Ramos (cell line): Measurements from ENCODE around the gene SGCD.

Experiments used
- in situ Hi-C: fragments of 300-500 bp; cut with MboI; formaldehyde crosslinking; loops from one replicate; pipeline ENCODE4 v1.14.3; 2022; ENCODE audit warnings: low sequenced_read_pairs; ENCODE audit not compliant: unreplicated experiment

Gene SGCD

DNA sequence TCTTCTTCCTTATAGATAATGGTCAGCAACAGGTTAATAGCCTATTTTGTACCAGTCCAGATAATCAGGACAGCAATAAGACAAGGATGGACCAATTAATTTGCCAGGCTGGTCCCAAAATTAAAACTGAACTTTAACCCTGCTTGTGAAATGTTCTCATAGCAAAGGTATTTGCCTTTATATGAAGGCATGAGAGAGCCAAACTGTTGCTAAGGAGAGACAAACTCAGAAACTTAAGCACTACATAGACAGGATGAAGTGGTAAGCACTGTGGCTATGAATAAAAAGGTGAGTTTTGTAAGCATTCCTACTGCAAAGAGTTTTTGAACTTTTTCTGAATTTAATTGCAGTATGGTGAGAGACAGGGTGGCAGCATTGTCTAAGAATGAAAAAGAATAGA is 348.4 kb downstream of the SGCD start:
- in situ Hi-C loops: no loop called here

- in situ Hi-C loops: no loop called here
Measured at GRCh38 chr5:156677963-156678362, 351.0 kb downstream of the SGCD start.

DNA sequence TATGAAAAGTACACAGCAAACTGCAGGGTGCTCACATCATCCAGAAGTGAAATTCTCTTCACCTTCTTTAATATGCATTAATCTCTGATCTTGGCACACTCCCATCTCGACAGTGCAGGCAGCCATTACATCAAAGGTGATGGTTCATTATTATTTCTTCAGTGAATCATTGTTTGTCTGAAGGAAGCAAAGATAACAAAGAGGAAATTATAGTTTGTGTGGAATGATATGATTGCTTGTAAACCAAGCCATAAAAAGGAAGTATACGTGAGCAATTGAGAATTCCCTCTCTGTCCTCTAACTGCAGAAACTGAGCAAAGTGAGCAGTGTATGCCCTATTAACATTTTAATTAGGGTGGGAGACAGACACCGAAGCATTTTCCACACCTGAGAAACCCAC is 351.5 kb downstream of the SGCD start:
- in situ Hi-C loops: no loop called here

- in situ Hi-C loops: no loop called here
Measured at GRCh38 chr5:156680831-156681230, 353.9 kb downstream of the SGCD start.

- in situ Hi-C loops: no loop called here
Measured at GRCh38 chr5:156681265-156681664, 354.3 kb downstream of the SGCD start.

DNA sequence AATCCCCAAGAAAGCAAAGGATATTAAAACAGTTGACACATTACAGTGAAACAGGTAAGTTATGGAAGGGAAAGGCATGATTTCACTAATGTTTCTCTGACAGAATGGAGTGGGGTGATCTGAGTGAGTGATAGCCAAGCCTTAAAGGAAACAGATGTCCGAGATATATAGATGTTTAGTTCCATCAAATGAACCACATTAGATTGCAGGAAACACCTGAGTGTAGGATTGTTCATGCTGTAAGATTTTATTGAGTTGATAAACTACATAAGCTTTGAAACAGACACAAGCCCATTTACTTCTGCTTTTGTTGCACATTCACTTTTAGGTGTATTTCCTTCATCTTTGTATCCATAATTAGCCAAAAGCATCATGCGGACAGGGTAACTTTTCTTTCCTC is 356.0 kb downstream of the SGCD start:
- in situ Hi-C loops: no loop called here

DNA sequence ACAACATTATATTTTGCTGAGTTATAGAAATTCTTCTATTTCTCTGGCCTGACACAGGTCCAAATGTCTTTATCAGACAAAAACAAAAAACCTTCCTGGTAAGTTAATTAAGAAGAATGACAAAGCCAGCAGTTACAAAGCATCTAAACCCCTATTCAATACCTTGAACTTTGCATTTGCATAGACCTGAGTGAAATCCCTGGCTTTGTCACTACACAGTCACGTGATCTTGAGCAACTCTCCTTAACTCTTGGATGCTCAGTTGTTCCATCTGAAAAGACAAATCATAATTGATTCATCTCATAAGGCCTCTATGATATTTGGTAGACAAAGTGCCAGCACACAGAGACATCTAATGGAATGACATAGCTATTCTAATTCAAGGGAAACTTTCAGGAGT is 356.5 kb downstream of the SGCD start:
- in situ Hi-C loops: no loop called here

DNA sequence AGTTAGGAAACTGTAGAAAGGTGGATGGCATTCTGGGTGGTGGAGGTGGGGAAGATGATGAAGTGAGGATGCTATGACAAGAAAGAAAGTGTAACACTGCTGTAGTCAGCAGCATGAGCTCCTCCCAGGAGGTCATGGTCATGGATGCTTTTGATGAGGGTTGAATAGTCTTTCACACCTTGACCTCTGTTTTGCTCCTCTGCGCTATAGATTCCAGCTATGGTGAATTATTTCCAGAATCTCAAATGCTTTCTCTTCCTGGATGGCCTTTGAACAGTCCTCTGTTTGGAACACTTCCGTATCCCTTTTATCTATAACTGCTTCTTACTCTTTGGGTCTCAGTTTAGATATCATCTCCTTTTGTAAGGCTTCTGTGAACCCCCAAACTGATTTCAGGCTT is 357.3 kb downstream of the SGCD start:
- in situ Hi-C loops: no loop called here

DNA sequence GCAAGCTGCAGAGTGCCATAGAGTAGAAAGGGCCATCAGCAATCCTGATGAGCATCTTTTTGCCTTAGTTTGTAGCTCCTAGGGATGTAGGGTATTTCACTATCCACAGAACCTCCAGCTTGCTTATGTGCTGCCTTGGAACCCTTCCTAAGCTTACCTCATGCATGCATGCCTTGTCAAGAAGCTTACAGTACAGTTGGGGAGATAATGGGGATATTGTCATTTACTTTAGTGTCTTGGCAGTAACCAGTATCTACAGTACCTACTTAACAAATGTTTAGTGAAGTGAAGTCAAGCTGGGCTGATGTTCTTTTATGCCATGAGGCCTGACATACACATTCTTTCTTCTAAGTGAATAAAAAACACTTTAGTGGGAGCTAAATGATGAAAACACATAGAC is 358.5 kb downstream of the SGCD start:
- in situ Hi-C loops: no loop called here

GRCh38 chr5:156686380-156686779 is 359.4 kb downstream of the SGCD start:
- in situ Hi-C loops: no loop called here

DNA sequence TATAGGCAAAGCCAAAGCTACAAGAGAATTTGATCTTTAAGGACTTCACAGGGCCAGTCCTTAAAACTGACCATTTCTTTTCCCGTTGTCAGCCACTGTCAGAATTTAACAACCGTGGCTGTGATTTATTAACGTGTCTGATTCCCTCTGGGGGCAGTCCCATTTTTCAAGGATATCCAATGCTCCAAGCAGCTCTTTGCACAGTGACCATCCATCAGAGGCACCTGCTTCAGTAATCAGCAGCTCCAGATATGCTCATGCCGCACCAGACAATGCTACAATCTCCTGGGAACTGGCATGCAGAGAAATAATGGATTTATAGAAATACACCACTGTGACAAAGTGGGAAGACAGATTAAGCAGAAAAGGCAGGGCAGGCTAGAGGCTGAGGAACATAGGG is 359.8 kb downstream of the SGCD start:
- in situ Hi-C loops: no loop called here

- in situ Hi-C loops: no loop called here
Measured at GRCh38 chr5:156687514-156687913, 360.6 kb downstream of the SGCD start.

DNA sequence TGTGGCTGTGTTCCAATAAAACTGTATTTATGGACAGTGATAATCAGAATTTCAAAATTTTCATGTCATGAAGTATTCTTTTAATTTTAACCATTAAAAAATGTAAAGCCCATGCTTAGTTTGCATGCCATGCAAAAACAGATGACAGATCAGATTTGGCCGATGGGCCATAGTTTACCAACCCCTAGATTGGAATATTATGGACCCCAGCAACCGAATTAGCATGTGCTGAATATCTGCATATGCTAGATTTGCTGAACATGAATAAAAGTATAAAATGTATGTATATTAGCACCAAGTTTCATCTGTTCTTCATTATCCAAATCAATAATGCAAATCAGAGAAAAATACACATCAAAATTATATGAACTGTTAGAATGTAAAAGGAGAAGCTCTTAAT is 364.6 kb downstream of the SGCD start:
- in situ Hi-C loops: no loop called here

DNA sequence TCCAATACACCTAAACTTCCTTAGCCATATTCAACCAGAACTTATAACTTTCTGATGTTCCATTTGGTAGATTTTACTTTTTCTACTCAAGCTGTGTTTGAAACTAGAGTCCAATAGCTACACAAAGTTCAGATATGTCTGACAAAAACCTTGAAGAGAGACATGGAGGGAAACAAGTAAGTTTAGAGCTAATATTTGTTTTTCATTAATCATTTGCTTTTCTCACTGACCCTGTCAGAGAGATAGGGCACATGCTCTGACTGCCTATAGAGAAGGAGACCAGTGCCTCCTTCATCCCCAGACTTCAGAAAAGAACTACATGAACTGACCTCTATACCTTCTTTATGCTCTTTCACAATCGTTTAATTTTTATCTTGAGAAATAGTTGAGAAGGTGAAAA is 366.1 kb downstream of the SGCD start:
- in situ Hi-C loops: no loop called here

GRCh38 chr5:156694598-156694997 is 367.6 kb downstream of the SGCD start:
- in situ Hi-C loops: no loop called here

GRCh38 chr5:156695774-156696173 is 368.8 kb downstream of the SGCD start:
- in situ Hi-C loops: no loop called here

DNA sequence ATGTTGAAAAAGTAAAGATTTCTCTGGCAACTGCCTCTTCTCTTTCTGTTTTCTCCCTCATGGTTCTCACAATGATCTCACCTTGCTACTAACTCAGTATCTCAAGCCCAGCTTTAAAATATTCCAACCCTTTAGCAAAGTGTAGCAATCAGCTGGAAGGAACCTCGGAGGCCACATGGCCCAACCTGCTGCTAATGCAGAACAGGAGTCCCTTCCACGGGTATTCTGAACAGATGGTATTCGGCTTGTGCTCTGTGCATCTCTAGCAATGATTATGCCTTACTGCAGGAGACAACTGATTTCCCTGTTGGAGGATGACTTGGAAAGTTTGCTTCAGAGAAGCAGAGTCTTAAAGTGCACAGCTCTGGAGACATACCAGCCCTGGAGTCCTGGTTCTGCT is 371.4 kb downstream of the SGCD start:
- in situ Hi-C loops: no loop called here

GRCh38 chr5:156699147-156699546 is 372.2 kb downstream of the SGCD start:
- in situ Hi-C loops: no loop called here

DNA sequence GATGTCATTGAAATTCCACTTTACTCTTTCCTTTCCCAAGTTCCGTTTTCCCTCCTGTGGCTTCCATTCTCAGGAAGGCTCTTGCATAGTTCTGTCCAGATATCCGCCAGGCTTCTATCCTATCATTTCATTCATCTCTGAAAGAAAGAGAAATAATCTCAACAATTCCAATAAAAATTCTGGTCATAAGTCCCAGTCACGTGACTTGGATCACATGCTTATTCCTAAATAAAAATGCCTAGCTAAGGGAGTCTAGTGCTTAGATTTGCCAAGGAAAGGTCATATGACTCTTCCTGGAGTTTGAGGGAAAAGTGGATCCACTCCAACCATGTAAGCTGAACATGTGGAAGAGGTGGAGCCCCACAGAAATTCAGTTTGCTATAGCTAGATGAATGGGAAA is 377.2 kb downstream of the SGCD start:
- in situ Hi-C loops: no loop called here

GRCh38 chr5:156706631-156707030 is 379.7 kb downstream of the SGCD start:
- in situ Hi-C loops: no loop called here

DNA sequence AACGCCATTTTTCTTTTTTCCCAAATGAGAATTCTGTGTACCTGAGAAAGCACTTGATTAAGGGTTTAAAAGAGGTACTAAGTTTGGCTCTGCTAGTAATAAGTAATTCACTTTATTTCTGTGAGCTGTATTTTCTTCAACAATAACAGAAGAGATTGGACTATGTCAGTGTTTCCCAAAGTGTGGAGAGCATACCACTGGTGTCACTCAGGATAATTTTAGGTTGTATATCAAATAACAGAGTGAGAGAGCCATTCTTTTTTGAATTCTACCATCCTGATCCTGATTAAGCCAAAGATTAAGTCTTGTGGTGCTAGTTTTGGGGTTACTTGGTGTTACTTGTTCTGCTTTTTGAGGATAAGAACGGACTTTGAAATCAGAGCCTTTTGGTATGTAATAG is 380.8 kb downstream of the SGCD start:
- in situ Hi-C loops: no loop called here

GRCh38 chr5:156715287-156715686 is 388.3 kb downstream of the SGCD start:
- in situ Hi-C loops: no loop called here
